NCI-H345 (cell line): ENCODE data around the gene PGAM2.
"Not testable (repeated sequence)": the region's sequence is repeated elsewhere in the genome, so short reads cannot be mapped to it uniquely, and the experiment has no call there.

Experiments
- DNase-seq: peaks from one replicate; lab custom pipeline; 2025; lab: John Stamatoyannopoulos, UW

The PGAM2 gene

DNA sequence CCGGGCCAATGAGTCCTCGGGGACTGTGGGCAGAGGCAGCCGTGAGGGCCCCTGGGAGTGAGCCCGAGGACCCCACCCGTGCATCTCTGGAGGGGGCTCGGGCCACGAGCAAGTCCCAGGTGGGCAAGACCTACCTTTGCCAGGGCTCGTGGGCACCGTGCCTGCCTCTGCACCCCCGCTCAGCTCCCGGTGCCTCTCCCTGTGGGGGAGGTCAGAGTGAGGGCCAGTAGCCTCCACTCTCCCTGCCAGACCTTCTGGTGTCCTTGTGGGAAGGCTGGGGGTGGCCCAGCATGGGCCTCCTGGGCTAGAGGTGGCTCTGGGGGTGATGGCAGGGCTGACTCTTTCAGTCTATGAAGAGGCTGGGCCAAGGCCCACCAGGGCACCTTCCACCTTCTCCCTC lies 35.9 kb downstream of the PGAM2 start:
- DNase-seq, result not testable (repeated sequence)

DNA sequence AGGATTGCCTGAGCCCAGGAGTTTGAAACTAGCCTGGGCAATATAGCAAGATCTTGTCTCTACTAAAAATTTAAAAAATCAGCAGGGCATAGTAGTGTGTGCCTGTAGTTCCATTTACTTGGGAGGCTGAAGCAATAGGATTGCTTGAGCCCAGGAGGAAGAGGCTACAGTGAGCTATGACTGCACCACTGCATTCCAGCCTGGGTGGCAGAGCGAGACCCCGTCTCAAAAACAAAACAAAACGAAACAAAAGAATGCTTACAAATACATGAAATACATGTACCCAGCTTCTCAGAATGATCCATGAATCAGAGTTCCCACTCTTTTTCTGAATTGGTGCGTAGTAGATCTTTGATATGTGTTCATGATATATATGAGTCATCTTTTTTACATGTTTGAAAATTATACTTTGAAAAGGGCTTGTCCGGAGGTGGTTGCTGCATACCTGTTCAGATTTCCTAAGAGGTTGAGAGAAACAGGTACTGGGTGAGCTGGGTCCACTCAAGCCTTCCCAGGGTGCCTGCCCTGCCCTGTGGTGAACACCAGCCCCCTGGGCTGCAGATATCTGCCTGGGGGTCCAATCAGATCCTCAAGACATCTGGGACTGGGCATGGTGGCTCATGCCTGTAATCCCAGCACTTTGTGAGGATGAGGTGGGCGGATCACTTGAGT lies 42.4 kb downstream of the PGAM2 start:
- DNase-seq, result not testable (repeated sequence)

DNA sequence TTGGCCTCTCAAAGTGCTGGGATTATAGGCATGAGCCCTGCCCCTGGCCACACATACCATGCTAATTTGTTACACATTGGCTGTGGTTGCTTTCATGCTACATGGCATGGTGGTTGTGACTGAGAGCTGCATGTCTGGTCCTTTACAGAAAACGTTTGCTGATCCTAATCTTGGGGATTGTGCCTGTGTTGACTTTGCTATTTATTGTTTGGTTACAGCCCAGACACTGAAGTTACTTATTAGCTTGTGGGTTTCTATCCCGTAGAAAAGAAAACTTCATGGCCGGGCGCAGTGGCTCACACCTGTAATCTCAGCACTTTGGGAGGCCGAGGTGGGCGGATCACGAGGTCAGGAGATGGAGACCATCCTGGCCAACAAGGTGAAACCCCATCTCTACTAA lies 43.3 kb downstream of the PGAM2 start:
- DNase-seq, result not testable (repeated sequence)

DNA sequence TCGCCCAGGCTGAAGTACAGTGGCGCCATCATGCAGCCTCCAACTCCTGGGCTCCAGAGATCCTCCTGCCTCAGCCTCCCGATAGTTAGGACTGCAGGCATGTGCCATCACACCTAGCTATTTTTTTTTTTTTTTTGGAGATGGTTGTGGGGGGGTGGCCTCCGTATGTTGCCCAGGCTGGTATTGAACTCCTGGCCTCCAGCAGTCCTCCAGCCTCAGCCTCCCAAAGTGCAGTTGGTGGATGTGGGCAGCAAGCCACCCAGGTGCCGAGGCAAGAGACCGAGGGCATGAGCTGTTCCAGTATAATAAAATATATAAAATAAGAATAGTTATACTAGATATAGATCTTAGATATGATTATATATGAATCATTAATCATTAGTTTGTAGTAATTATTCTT lies 45.5 kb downstream of the PGAM2 start:
- DNase-seq, result not testable (repeated sequence)

DNA sequence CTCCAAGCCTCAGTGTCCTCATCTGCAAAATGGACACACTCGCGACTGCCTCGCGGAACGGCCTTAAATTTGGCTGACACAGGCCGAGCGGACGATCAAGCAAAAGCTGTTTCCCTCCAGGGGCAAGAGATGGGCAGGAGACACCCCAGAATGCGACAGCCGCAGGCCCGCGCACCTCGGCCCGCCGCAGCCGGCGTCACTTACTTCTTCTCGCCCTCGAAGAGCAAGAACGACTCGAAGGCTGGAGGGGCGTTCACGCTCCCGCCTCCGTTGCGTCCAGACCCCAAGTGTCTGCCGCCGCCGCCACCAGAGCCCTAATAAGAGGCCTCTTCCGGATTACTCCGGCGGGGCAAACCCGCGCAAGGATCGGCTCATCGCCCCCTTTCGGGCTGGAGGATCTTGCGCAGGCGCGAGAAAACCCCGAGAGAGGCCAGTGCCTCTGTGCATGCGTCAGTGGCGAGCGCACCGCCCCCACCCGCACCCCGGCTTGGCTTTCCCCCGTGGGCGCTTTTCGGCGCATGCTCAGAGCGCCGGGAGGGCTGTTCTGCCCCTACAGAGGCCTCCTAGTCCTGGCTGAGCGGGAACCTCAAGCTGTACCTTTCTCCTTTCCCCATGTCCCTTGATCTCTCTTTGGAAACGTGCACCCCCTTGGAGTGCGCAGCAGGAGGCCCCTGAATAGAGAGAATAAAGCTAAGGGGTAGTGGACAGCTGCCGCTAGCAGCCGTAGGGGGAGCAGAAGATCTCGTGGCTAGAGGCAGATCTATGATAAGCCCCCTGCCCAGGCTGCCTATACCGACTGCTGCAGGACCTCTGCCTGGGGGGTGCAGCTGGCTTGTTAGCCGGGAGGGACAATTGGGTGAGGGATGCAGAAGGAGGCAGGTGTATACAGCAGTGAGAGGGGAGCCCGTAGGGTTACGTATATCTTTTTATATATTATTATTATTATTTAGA lies 46.2 kb downstream of the PGAM2 start:
- peak; percentile 98 for DNase-seq

DNA sequence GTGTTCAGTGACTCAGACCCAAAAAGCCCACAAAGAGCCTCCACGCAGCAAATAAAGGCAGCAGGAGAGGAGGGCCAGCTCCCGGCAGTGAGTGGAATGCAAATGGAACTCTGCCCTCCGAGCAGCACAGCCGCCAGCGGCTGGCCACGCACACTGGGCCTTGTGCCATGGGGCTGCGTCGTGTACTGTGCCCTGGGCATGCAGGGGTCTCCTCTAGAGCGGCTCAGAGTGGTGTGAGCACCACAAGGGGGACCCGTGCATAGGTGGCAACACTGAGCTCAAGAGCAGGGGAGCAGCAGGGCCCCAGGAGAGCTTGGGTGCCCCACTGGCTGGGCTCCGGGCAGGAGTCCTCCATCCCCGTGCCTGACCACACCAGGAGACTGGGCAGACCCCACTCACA lies 50.3 kb downstream of the PGAM2 start:
- DNase-seq, result not testable (repeated sequence)
